ENCODE results near the gene ZC3H18.
A peak's percentile ranks its signal among the peaks of the same experiment; 100 is the strongest.

Gene ZC3H18

GRCh38 chr16:88650749-88651275 is 80.6 kb downstream of the ZC3H18 start, which contains the start of gene CYBA:
CYBA (minus strand) TSS chr16:88651053; CDS start chr16:88651013, 40 bp downstream.
- TF ChIP-seq CTCF (IDR thresholded peaks at IDR 0.05; ENCODE audit: low read depth, low read length), result no peak
- peak; percentile 74 for TF ChIP-seq POLR2A (IDR thresholded peaks at IDR 0.05; ENCODE audit: extremely low read depth, insufficient read length)
- 0 out of 2 replicates have a peak, but pooled peaks have one; percentile 24 for TF ChIP-seq MAX (IDR thresholded peaks at IDR 0.05; ENCODE audit: low read depth, low read length)
- peak; percentile 42; the same call in 1 of the 2 replicates for TF ChIP-seq MYC (IDR thresholded peaks at IDR 0.05; ENCODE audit: low read depth, low read length)
- peak within 1 kb of the TSS; percentile 84 for H3K4me3 ChIP-seq (ENCODE audit: low read depth, low read length)
- peak; percentile 92 for DNase-seq (ENCODE audit: low read depth)

GRCh38 chr16:88651276-88651988 is 81.2 kb downstream of the ZC3H18 start:
- H3K4me3 ChIP-seq (ENCODE audit: low read depth, low read length), result peak overlapping the region; percentile 57
- no peak for TF ChIP-seq CTCF (IDR thresholded peaks at IDR 0.05; ENCODE audit: low read depth, low read length)
- no peak for TF ChIP-seq MYC (IDR thresholded peaks at IDR 0.05; ENCODE audit: low read depth, low read length)
- DNase-seq (ENCODE audit: low read depth), result peak; percentile 91

- no peak for DNase-seq (ENCODE audit: low read depth)
- TF ChIP-seq MYC (IDR thresholded peaks at IDR 0.05; ENCODE audit: low read depth, low read length) (no peak), POLR2A (IDR thresholded peaks at IDR 0.05; ENCODE audit: extremely low read depth, insufficient read length) (no peak), CTCF (IDR thresholded peaks at IDR 0.05; ENCODE audit: low read depth, low read length) (no peak), MAX (IDR thresholded peaks at IDR 0.05; ENCODE audit: low read depth, low read length) (no peak)
- no peak overlapping the region for H3K4me3 ChIP-seq (ENCODE audit: low read depth, low read length)
Observed at GRCh38 chr16:88651989-88652761, 82.0 kb downstream of the ZC3H18 start.

GRCh38 chr16:88652762-88653063 is 82.5 kb downstream of the ZC3H18 start:
- TF ChIP-seq MYC (IDR thresholded peaks at IDR 0.05; ENCODE audit: low read depth, low read length), result no peak
- no peak for TF ChIP-seq CTCF (IDR thresholded peaks at IDR 0.05; ENCODE audit: low read depth, low read length)
- no peak for TF ChIP-seq MAX (IDR thresholded peaks at IDR 0.05; ENCODE audit: low read depth, low read length)
- TF ChIP-seq POLR2A (IDR thresholded peaks at IDR 0.05; ENCODE audit: extremely low read depth, insufficient read length), result no peak
- no peak for DNase-seq (ENCODE audit: low read depth)
- H3K4me3 ChIP-seq (ENCODE audit: low read depth, low read length), result no peak overlapping the region

- DNase-seq (ENCODE audit: low read depth), result no peak
- H3K4me3 ChIP-seq (ENCODE audit: low read depth, low read length), result no peak overlapping the region
- no peak for TF ChIP-seq POLR2A (IDR thresholded peaks at IDR 0.05; ENCODE audit: extremely low read depth, insufficient read length)
- TF ChIP-seq MYC (IDR thresholded peaks at IDR 0.05; ENCODE audit: low read depth, low read length), result no peak
- no peak for TF ChIP-seq CTCF (IDR thresholded peaks at IDR 0.05; ENCODE audit: low read depth, low read length)
- no peak for TF ChIP-seq MAX (IDR thresholded peaks at IDR 0.05; ENCODE audit: low read depth, low read length)
Observed at GRCh38 chr16:88653101-88653500, 82.9 kb downstream of the ZC3H18 start.

Data from NB4 (cell line).